KMS-11 (cell line): ENCODE data around the gene SLC35G3.
"Not testable (repeated sequence)": the region's sequence is repeated elsewhere in the genome, so short reads cannot be mapped to it uniquely, and the experiment has no call there.

Experiments
- H2AFZ ChIP-seq: fragments of 200-600 bp; sonication (generic); 2 replicates; pipeline ENCODE4 v1.6.1; 2016; ENCODE audit warnings: antibody characterized with exemption, mixed run types, low read depth
- H3K27ac ChIP-seq: fragments of 200-600 bp; sonication (generic); 2 replicates; pipeline ENCODE4 v1.6.1; 2016; ENCODE audit warnings: mild to moderate bottlenecking, mixed run types
- H3K27me3 ChIP-seq: fragments of 200-600 bp; sonication (generic); 2 replicates; pipeline ENCODE4 v1.6.1; 2017; ENCODE audit warnings: mild to moderate bottlenecking, low read depth, mixed run types, moderate library complexity; ENCODE audit not compliant: insufficient read depth
- H3K36me3 ChIP-seq: fragments of 200-600 bp; sonication (generic); 2 replicates; pipeline ENCODE4 v1.6.1; 2017; ENCODE audit warnings: mild to moderate bottlenecking, mixed run types; ENCODE audit not compliant: insufficient read depth
- H3K4me1 ChIP-seq: fragments of 200-600 bp; sonication (generic); 2 replicates; pipeline ENCODE4 v1.6.1; 2016; ENCODE audit warnings: mild to moderate bottlenecking, low read depth, mixed run types; ENCODE audit not compliant: poor library complexity, severe bottlenecking
- H3K4me2 ChIP-seq: fragments of 200-600 bp; sonication (generic); 2 replicates; pipeline ENCODE4 v1.7.0; 2016; ENCODE audit warnings: mild to moderate bottlenecking, mixed run types
- H3K4me3 ChIP-seq: fragments of 200-600 bp; sonication (generic); IDR thresholded peaks from 2 replicates; pipeline ENCODE4 v1.6.1; 2017; ENCODE audit warnings: low read depth, low read length, mixed read lengths; ENCODE audit not compliant: insufficient read depth
- H3K79me2 ChIP-seq: fragments of 200-600 bp; sonication (generic); 2 replicates; pipeline ENCODE4 v1.6.1; 2016; ENCODE audit warnings: low read depth, mixed run types; ENCODE audit not compliant: insufficient read depth
- H3K9ac ChIP-seq: fragments of 200-600 bp; sonication (generic); 2 replicates; pipeline ENCODE4 v1.6.1; 2016; ENCODE audit warnings: mild to moderate bottlenecking, mixed run types
- H4K20me1 ChIP-seq: fragments of 200-600 bp; sonication (generic); 2 replicates; pipeline ENCODE4 v1.6.1; 2016; ENCODE audit warnings: mild to moderate bottlenecking, mixed run types; ENCODE audit not compliant: insufficient read depth
- CTCF ChIP-seq: fragments of 200-600 bp; sonication (generic); conservative IDR thresholded peaks from 2 replicates; pipeline ENCODE4 v1.6.1; 2017; ENCODE audit warnings: low read depth, mild to moderate bottlenecking, antibody characterized with exemption, low read length, moderate library complexity, mixed read lengths

SLC35G3 gene

GRCh38 chr17:35175638-35176415 is 18.4 kb downstream of the SLC35G3 start:
- H3K27ac ChIP-seq: no peak overlapping the region
- H3K36me3 ChIP-seq: no peaks in the 10 kb centered on the region
- no peaks in the 10 kb centered on the region for H4K20me1 ChIP-seq
- H3K4me2 ChIP-seq: no peak overlapping the region
- H3K9ac ChIP-seq: no peak overlapping the region
- no peak for TF ChIP-seq CTCF
- H3K4me3 ChIP-seq: no peak overlapping the region
- no peak overlapping the region for H2AFZ ChIP-seq
- H3K79me2 ChIP-seq: no peaks in the 10 kb centered on the region
- no peaks in the 10 kb centered on the region for H3K4me1 ChIP-seq
- H3K27me3 ChIP-seq: no peaks in the 10 kb centered on the region

GRCh38 chr17:35174835-35175334 is 19.3 kb downstream of the SLC35G3 start:
- Histone ChIP-seq H3K4me2 (no peak overlapping the region), H2AFZ (no peak overlapping the region), H3K9ac (no peak overlapping the region), H3K27me3 (no peaks in the 10 kb centered on the region), H3K4me1 (no peaks in the 10 kb centered on the region), H3K27ac (no peak overlapping the region), H4K20me1 (no peaks in the 10 kb centered on the region), H3K79me2 (no peaks in the 10 kb centered on the region), H3K36me3 (no peaks in the 10 kb centered on the region), H3K4me3 (no peak overlapping the region)
- TF ChIP-seq CTCF: no peak

GRCh38 chr17:35172321-35172720 is 21.9 kb downstream of the SLC35G3 start:
- H3K27me3 ChIP-seq, H3K79me2 ChIP-seq, H3K4me3 ChIP-seq, H2AFZ ChIP-seq, H3K27ac ChIP-seq, H3K4me2 ChIP-seq, H4K20me1 ChIP-seq, H3K4me1 ChIP-seq, H3K36me3 ChIP-seq, H3K9ac ChIP-seq: not testable (repeated sequence)

- Histone ChIP-seq H4K20me1 (no peaks in the 10 kb centered on the region), H3K27ac (no peak overlapping the region), H3K79me2 (no peaks in the 10 kb centered on the region), H3K36me3 (no peaks in the 10 kb centered on the region), H2AFZ (no peak overlapping the region), H3K4me3 (no peak overlapping the region), H3K9ac (no peak overlapping the region), H3K27me3 (no peaks in the 10 kb centered on the region), H3K4me1 (no peaks in the 10 kb centered on the region), H3K4me2 (no peak overlapping the region)
- no peak for TF ChIP-seq CTCF
These were observed 22.4 kb downstream of the SLC35G3 start for GRCh38 chr17:35171834-35172233.
